Keratinocyte (primary cell): ENCODE results near the gene MCM9.

Experiments
- EZH2 ChIP-seq: IDR thresholded peaks from one replicate; pipeline ENCODE4 v1.6.1; 2012; ENCODE audit warnings: inconsistent platforms, mild to moderate bottlenecking, low read length, moderate library complexity
- TF ChIP-seq, protein P1 (sequence below), 3 experiments: IDR thresholded peaks in 1 of 3; conservative IDR thresholded peaks in 1 of 3; optimal IDR thresholded peaks in 1 of 3; 2 replicates in 2 of 3; 3 replicates in 1 of 3; pipeline versions ENCODE3 to v1.5.1; 2011; ENCODE audit warnings: low read length in 3 of 3, mild to moderate bottlenecking in 3 of 3, moderate library complexity in 2 of 3, control low read depth in 1 of 3, inconsistent platforms in 1 of 3; ENCODE audit not compliant: insufficient read depth in 2 of 3; ENCODE audit errors: extremely low read depth in 1 of 3

DNA sequence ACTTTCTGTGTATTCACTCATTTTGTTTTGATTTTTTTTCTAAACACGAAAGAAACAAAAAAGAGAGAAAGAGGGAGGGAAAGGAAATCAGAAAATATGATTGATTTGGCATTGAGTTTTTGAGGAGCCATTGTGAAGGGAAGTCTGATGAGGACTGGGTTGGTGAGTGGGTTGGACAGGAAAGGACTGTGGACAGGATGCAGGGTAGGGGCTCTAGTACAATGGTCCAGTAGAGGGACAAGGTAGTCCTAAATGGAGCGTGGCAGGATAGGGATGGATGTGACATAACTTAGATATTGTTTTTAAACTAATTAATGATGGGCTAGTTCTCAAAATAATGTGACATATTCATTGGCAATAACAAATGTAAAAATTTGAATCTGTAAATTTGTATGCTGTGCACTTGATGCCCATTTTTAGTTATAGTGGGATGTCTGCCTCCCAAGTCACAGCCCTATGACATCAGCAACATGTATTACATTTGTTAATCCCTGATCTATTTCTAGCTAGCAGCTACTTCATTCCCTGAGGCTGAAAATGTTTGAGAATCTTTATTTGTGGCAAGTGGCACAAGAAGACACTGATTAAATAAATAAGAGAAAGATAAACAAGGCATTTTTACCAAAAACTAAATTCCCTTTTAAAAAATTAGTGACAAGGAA, 105.0 kb downstream of the MCM9 start:
- TF ChIP-seq, protein P1, sequence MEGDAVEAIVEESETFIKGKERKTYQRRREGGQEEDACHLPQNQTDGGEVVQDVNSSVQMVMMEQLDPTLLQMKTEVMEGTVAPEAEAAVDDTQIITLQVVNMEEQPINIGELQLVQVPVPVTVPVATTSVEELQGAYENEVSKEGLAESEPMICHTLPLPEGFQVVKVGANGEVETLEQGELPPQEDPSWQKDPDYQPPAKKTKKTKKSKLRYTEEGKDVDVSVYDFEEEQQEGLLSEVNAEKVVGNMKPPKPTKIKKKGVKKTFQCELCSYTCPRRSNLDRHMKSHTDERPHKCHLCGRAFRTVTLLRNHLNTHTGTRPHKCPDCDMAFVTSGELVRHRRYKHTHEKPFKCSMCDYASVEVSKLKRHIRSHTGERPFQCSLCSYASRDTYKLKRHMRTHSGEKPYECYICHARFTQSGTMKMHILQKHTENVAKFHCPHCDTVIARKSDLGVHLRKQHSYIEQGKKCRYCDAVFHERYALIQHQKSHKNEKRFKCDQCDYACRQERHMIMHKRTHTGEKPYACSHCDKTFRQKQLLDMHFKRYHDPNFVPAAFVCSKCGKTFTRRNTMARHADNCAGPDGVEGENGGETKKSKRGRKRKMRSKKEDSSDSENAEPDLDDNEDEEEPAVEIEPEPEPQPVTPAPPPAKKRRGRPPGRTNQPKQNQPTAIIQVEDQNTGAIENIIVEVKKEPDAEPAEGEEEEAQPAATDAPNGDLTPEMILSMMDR (optimal IDR thresholded peaks at IDR 0.05 in 1 of 3, IDR thresholded peaks at IDR 0.05 in 1 of 3, conservative IDR thresholded peaks at IDR 0.05 in 1 of 3; ENCODE audit: extremely low read depth in 1 of 3, insufficient read depth in 2 of 3, low read length in 3 of 3), result no peak
- no peak for TF ChIP-seq EZH2
